ENCODE results near the gene LRRC32. TPM values are rescaled to one million over a fixed set of nuclear protein-coding genes. Genes with fewer than 3 reads are reported as not detected.
"Not testable (repeated sequence)": the region's sequence is repeated elsewhere in the genome, so short reads cannot be mapped to it uniquely, and the experiment has no call there.

LRRC32 gene
- total RNA-seq, 1 donor from 2014 or later = 136 TPM

- DNase-seq (ENCODE audit: low spot score) = peak; percentile 87
Observed at GRCh38 chr11:76653012-76653673, 17.4 kb downstream of the LRRC32 start.

- DNase-seq (ENCODE audit: low spot score) = no peak
Observed at GRCh38 chr11:76649851-76650372, 20.6 kb downstream of the LRRC32 start.

GRCh38 chr11:76649011-76649410 is 21.5 kb downstream of the LRRC32 start:
- no peak for DNase-seq (ENCODE audit: low spot score)

- DNase-seq (ENCODE audit: low spot score) = peak; percentile 28
Observed at GRCh38 chr11:76648061-76648460, 22.5 kb downstream of the LRRC32 start.

GRCh38 chr11:76646882-76647534 is 23.5 kb downstream of the LRRC32 start:
- no peak for DNase-seq (ENCODE audit: low spot score)

- no peak for DNase-seq (ENCODE audit: low spot score)
Observed at GRCh38 chr11:76644591-76644990, 26.0 kb downstream of the LRRC32 start.

- DNase-seq (ENCODE audit: low spot score) = not testable (repeated sequence)
Observed at GRCh38 chr11:76643711-76644110, 26.8 kb downstream of the LRRC32 start.

- peak; percentile 26 for DNase-seq (ENCODE audit: low spot score)
Observed at GRCh38 chr11:76642341-76642740, 28.2 kb downstream of the LRRC32 start.

GRCh38 chr11:76641905-76642304 is 28.6 kb downstream of the LRRC32 start:
- peak; percentile 77 for DNase-seq (ENCODE audit: low spot score)

GRCh38 chr11:76640501-76640900 is 30.0 kb downstream of the LRRC32 start:
- peak; percentile 60 for DNase-seq (ENCODE audit: low spot score)

GRCh38 chr11:76639621-76640020 is 30.9 kb downstream of the LRRC32 start:
- peak; percentile 57 for DNase-seq (ENCODE audit: low spot score)

- DNase-seq (ENCODE audit: low spot score) = no peak
Observed at GRCh38 chr11:76638270-76639197, 32.0 kb downstream of the LRRC32 start.

GRCh38 chr11:76637491-76638269 is 32.9 kb downstream of the LRRC32 start:
- no peak for DNase-seq (ENCODE audit: low spot score)

- DNase-seq (ENCODE audit: low spot score) = no peak
Observed at GRCh38 chr11:76636826-76637460, 33.6 kb downstream of the LRRC32 start.

GRCh38 chr11:76635991-76636738 is 34.4 kb downstream of the LRRC32 start:
- DNase-seq (ENCODE audit: low spot score) = no peak

GRCh38 chr11:76634886-76635285 is 35.7 kb downstream of the LRRC32 start:
- DNase-seq (ENCODE audit: low spot score) = no peak

GRCh38 chr11:76632492-76632891 is 38.1 kb downstream of the LRRC32 start:
- no peak for DNase-seq (ENCODE audit: low spot score)

GRCh38 chr11:76631566-76632308 is 38.8 kb downstream of the LRRC32 start:
- DNase-seq (ENCODE audit: low spot score) = no peak

Data from mesenteric fat pad (tissue), 1 donor.